Activated B cell treated with CpG ODN at 0.5 μM for 24 hours (primary cell): ENCODE data around the gene BCAP31. TPM values are rescaled to one million over a fixed set of nuclear protein-coding genes. Genes with fewer than 3 reads are reported as not detected.
"Not testable (repeated sequence)": the region's sequence is repeated elsewhere in the genome, so short reads cannot be mapped to it uniquely, and the experiment has no call there.

ENCODE experiments used
- ATAC-seq: fragments of 200-7000 bp; cut with Tn5 transposase; one replicate; pipeline ENCODE4 v1.10.0; 2021; ENCODE audit warnings: low read depth, mild to moderate bottlenecking, moderate library complexity
- CTCF ChIA-PET: fragments of 350-600 bp; sonication (Branson Sonifier 250); formaldehyde crosslinking; loops from one replicate; lab custom pipeline; 2021; ENCODE audit warnings: antibody characterized with exemption; lab: Charles Lee
- POLR2A ChIA-PET: fragments of 350-600 bp; sonication (Branson Sonifier 250); formaldehyde crosslinking; loops from one replicate; lab custom pipeline; 2021; ENCODE audit warnings: antibody characterized with exemption; lab: Charles Lee
- DNase-seq: peaks from one replicate; pipeline ENCODE4 v3.0.0; 2022
- H3K27ac Mint-ChIP-seq: one replicate; pipeline ENCODE4 v1.8.0; 2020; ENCODE audit warnings: mixed read lengths
- H3K27me3 Mint-ChIP-seq: one replicate; pipeline ENCODE4 v1.8.0; 2021; ENCODE audit warnings: mixed read lengths
- H3K36me3 Mint-ChIP-seq: one replicate; pipeline ENCODE4 v1.8.0; 2021; ENCODE audit warnings: low read depth, mixed read lengths
- H3K4me1 Mint-ChIP-seq: one replicate; pipeline ENCODE4 v1.8.0; 2021; ENCODE audit warnings: mixed read lengths
- H3K4me3 Mint-ChIP-seq: one replicate; pipeline ENCODE4 v1.8.0; 2020; ENCODE audit warnings: mild to moderate bottlenecking, mixed read lengths
- H3K9me3 Mint-ChIP-seq: one replicate; pipeline ENCODE4 v1.8.0; 2020; ENCODE audit warnings: mixed read lengths
- CTCF ChIP-seq: fragments of 200-600 bp; IDR thresholded peaks from one replicate; pipeline ENCODE4 v1.8.0; 2022; ENCODE audit warnings: antibody characterized with exemption, mild to moderate bottlenecking
- intact Hi-C: fragments of 100-400 bp; cut with micrococcal nuclease; formaldehyde crosslinking; loops from one replicate; pipeline ENCODE4 v1.15.1; 2024
- total RNA-seq: library from RNA; stranded (reverse); gene quantifications from 2 replicates; pipeline ENCODE4 v1.2.3, GENCODE V29; 2022

The BCAP31 gene
- total RNA-seq, 1 donor from 2014 or later = 90.5 TPM

DNA sequence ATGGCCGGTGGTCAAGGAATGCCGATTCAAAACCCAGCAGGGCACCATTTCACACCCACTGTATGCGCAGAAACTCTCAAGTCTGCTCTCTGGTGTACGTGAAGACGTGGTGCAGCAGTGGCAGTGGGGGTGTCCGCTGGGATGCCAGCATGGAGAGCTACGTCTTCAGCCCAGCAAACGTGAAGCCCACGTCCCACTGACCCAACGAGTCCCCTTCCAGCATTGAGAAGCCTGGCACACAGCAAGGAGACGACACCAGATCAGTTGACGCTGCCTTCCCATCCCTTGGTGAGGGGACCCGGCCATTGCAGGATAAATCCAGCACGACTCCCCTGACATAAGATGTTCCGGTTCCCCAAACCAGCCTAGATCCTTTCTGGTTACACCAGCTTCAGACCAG, 37.7 kb upstream of the BCAP31 start:
- CTCF ChIA-PET = no interaction called here
- Mint-ChIP-seq H3K4me1 (peaks cover 24% of the 10 kb centered on the region), H3K36me3 (no peaks in the 10 kb centered on the region), H3K9me3 (no peaks in the 10 kb centered on the region), H3K27me3 (no peaks in the 10 kb centered on the region), H3K4me3 (no peak overlapping the region), H3K27ac (no peak overlapping the region)
- no peak for ATAC-seq
- POLR2A ChIA-PET = no interaction called here
- no peak for TF ChIP-seq CTCF
- intact Hi-C loops = loop anchor here (5.0 to 10.0 kb wide), 3 partner anchors 35 to 817 kb away; partner anchors contain the start of gene SLC6A8
- peak; percentile 4 for DNase-seq

GRCh38 chrX:153755136-153755535, 30.9 kb upstream of the BCAP31 start:
- intact Hi-C loops = no loop called here
- POLR2A ChIA-PET = interaction anchor here (0.6 to 0.7 kb wide), 3 partner anchors 39 to 285 kb away, joined by 3 to 6 read pairs (median 5); partner anchors contain the start of genes IDH3G and SSR4
- H3K27me3 Mint-ChIP-seq = no peaks in the 10 kb centered on the region

GRCh38 chrX:153750127-153750774, 26.1 kb upstream of the BCAP31 start:
- Mint-ChIP-seq H3K36me3 (no peaks in the 10 kb centered on the region), H3K4me1 (peaks cover 15% of the 10 kb centered on the region), H3K9me3 (no peaks in the 10 kb centered on the region), H3K27ac (no peak overlapping the region), H3K27me3 (no peaks in the 10 kb centered on the region), H3K4me3 (no peak overlapping the region)
- intact Hi-C loops = no loop called here
- DNase-seq = no peak
- no peak for TF ChIP-seq CTCF
- ATAC-seq = no peak
- ChIA-PET CTCF (no interaction called here), POLR2A (no interaction called here)

More at GRCh38 chrX:153755136-153755535, 30.9 kb upstream of the BCAP31 start:
- CTCF ChIA-PET = interaction anchor here (1.3 kb wide), 1 partner anchor 12 kb away, joined by 3 read pairs; no protein-coding TSS in a partner anchor
- no peak overlapping the region for H3K27ac Mint-ChIP-seq
- TF ChIP-seq CTCF = no peak
- H3K4me3 Mint-ChIP-seq = no peak overlapping the region
- ATAC-seq (no peak), DNase-seq (no peak)
- no peaks in the 10 kb centered on the region for H3K36me3 Mint-ChIP-seq
- H3K9me3 Mint-ChIP-seq = no peaks in the 10 kb centered on the region
- peaks cover 19% of the 10 kb centered on the region for H3K4me1 Mint-ChIP-seq

DNA sequence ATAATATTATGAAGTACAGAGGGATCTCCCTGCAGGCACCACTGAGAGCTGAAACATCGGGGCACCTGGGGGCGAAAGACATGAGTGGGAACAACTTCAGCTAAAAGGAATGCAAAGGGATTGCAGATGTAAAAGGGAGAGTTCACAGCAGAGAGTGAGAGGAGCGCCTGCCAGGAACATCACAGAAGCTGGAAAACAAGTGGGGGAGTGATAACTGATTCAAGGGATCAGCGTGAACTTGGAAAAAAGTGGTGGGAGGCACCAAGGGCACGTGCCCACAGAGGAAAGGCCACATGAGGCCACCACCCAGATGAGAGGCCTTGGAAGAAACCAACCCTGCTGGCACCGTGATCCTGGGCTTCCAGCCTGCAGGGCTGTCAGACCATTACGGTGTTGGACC, 24.8 kb upstream of the BCAP31 start:
- H3K36me3 Mint-ChIP-seq, H3K27ac Mint-ChIP-seq, CTCF ChIA-PET, H3K4me3 Mint-ChIP-seq, ATAC-seq, H3K9me3 Mint-ChIP-seq, H3K27me3 Mint-ChIP-seq, DNase-seq, intact Hi-C loops, POLR2A ChIA-PET: not testable (repeated sequence)
- H3K4me1 Mint-ChIP-seq = peaks cover 23% of the 10 kb centered on the region

GRCh38 chrX:153746991-153747390, 22.8 kb upstream of the BCAP31 start:
- H3K4me3 Mint-ChIP-seq, H3K27ac Mint-ChIP-seq, POLR2A ChIA-PET, intact Hi-C loops, H3K36me3 Mint-ChIP-seq, DNase-seq, ATAC-seq, CTCF ChIA-PET, H3K27me3 Mint-ChIP-seq, H3K9me3 Mint-ChIP-seq: not testable (repeated sequence)
- peaks cover 32% of the 10 kb centered on the region for H3K4me1 Mint-ChIP-seq

DNA sequence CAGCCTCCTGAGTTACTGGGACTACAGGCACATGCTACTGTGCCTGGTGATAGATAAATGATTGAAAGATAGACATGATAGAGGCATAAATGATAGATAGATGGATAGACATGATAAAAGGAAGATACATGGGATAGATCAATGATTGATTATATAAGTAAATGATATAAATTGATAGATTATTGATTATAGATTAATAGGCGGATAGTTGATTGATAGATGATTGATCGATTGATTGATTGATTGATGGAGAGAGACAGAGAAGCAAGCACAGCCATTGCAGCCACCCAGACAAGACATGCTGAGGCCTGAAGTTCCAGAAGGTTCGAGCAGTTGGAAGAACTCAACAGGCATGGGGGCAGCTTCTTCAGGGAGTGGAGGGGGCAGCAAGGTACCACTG, 22.2 kb upstream of the BCAP31 start:
- Mint-ChIP-seq H3K36me3 (no peaks in the 10 kb centered on the region), H3K9me3 (no peaks in the 10 kb centered on the region), H3K4me3 (no peak overlapping the region), H3K4me1 (peaks cover 37% of the 10 kb centered on the region), H3K27me3 (no peaks in the 10 kb centered on the region), H3K27ac (no peak overlapping the region)
- ChIA-PET CTCF (no interaction called here), POLR2A (no interaction called here)
- no peak for DNase-seq
- ATAC-seq = no peak
- intact Hi-C loops = no loop called here
- no peak for TF ChIP-seq CTCF

DNA sequence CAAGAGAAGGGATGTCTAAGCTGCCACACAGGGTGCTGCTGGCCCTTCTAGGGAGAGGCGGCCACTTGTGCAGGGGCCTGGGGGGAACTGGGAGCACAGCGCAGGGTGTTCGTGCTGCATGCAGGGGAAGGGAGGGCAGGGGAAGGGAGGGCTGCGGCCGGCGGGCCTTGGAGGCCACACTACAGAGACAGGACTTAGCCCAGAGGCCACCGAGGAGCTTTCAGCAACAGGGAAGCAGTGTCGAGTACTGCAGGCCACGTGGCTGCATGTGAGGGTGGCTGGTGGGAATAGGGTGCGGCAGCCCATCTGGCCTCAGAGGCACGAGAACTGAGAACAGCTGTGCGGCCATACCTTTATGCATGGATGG, 20.9 kb upstream of the BCAP31 start:
- H3K4me3 Mint-ChIP-seq, H3K27ac Mint-ChIP-seq, intact Hi-C loops: not testable (repeated sequence)

More for the DNA sequence above, 20.9 kb upstream of the BCAP31 start:
- H3K27me3 Mint-ChIP-seq, ATAC-seq, POLR2A ChIA-PET, CTCF ChIA-PET, DNase-seq, H3K9me3 Mint-ChIP-seq, H3K36me3 Mint-ChIP-seq: not testable (repeated sequence)
- peaks cover 39% of the 10 kb centered on the region for H3K4me1 Mint-ChIP-seq
